ENCODE results near the gene LRP3.

The LRP3 gene

DNA sequence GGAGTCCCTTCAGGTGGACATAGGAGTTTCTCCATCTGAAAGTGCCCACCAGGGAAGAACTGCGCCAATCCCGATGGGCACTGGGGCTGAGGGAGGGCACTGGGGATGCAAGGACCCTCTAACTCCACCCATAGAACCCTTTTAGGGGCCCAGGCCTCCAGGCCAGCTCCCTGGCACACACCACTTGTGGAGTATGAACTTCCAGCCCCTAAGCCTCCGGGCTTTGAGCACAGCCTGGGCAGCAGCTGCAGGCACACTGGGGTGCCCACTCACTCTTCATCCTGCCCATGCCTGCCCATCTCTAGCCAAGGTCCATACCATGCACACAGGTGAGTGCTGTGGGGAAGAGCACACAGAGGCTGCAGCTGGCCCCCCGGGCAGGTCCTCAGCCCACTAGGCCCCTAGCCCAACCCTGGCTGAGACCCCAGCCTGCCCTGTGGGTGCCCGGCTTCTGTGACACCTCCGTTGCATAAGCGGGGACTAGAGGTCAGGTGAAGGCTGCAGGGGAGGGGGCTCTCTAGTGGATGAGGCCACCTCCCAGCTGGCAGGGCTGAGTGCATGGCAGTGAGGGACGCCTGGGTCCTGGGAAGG, 46.1 kb downstream of the LRP3 start:
- DNase-seq, result no peak

- no peak for DNase-seq
Measured at GRCh38 chr19:33241091-33241529, 47.0 kb downstream of the LRP3 start.

GRCh38 chr19:33241530-33242101, 47.5 kb downstream of the LRP3 start:
- DNase-seq, result peak; percentile 64

GRCh38 chr19:33242131-33242530, 48.0 kb downstream of the LRP3 start:
- DNase-seq, result no peak

DNA sequence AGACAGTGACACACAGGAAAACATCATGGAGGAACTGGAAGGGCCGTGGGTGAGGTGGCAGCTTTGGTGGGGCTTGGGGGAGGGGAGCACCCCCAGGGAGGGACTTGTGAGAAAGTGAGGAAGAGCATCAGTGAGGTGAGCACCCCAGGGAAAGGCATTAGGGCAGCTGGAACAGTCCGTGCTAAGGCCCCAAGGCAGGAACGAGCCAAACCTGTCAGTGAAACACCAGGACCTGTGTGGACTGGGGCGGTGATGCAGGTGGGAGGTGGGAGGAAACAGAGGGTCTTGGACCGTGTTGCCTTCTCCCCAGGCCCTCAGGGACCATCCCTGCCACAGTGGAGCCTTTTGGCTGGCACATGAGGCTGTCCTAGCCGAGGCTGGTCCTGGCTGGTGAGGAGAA, 48.8 kb downstream of the LRP3 start:
- DNase-seq, result no peak

DNA sequence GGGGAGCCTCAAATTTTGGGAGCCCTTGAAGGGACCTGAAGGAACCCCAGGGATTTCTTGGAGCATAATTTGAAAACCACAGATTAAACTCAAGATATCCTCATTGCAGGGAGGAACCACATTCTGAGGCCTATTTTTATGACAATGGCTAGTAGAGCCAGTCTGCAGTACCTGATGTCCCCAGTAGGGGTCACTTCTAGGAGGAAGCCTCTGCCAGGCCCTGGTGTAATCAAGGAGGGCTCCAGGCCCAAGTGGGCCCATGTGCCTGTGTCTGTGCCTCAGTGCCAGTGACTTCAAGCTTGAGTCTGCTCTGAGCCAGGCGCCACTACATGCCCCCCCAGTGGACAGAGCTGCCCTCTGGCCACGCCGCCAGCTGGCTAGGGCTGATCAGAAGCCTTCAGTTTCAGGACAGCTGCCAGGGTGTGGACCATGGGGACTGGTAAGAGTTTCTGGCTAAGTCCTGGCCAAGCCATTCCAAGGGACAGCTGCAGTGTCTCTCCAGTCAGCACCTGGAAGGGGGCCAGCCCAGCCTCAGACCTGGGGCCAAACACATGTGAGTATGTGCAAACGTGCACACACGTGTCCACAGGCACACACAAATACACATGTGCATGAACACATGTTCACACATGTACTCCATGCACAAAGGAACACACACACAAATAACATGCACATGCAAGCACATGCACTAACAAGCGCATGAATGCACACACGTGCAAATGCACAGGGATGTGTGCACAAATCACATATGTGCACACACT, 52.0 kb downstream of the LRP3 start:
- no peak for DNase-seq

- DNase-seq, result no peak
Measured at GRCh38 chr19:33246709-33247440, 52.7 kb downstream of the LRP3 start.

DNA sequence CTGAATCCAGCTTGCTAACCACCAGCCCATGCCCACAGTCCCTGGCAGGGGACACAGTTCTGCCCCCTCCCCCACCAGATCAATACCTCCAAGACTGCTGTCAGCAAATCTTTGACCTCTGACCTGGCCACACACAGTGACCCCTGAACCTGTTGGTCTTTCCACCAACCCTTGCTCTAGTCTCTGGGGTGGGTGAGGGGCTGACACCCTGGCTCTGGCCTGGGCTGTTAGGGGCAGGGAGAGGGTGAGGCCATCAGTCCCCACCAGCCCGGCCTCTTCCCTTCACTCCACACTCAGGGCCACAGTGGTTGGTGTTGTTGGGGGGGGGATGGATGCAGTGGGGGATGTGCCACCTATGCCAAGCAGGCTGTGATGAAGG, 53.3 kb downstream of the LRP3 start:
- no peak for DNase-seq

DNA sequence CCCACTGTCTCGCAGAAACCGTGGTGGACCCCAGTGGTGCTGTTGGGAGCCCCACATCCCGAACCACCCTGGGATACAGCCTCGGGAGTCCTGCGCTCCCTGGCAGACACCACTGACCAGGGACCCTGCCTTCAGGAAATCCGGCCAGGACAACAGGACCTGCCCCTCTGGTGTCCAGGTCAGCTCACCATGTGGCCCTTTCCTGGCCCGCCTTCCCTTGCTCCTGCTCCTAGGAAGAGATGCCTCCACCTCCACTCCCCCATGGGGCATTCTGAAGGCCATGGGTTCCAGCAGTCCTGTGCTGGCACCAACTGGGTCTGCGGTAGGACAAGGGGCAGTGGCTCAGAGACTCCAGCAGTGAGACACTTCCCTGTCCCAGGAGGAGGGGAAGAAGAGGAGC, 54.0 kb downstream of the LRP3 start:
- DNase-seq, result no peak

GRCh38 chr19:33248553-33248953, 54.4 kb downstream of the LRP3 start:
- no peak for DNase-seq

DNA sequence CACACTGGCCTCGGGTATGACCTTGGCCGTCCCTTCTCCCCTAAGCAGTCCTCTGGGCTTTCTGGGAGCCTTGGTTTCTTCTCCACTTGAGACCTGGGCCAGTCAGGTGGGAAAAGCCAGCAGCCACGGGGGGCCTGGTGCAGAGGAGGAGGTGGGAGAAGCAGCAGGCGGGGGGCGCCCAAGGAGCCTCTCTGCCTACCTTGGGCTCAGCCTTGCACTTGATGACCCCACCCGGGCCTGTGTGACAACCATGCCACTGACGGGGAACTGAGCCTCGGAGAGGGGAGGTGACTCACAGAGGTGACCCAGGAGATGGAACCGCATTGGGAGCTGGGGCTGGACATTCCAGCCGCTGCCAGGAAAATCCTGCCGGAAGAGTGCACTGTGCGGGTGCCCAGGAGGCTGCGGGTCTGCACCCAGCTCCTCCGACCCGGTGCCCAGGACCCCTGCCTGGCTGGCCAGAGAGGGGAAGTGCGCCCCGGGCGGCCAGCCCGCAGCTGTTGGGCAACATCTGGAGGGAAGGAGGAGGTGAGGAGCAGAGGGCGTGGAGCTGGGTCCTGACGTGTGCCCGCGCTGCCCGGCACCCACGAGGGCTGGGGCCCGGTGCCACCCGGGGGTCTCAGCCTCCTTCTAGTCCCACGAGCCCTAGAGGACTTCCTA, 55.0 kb downstream of the LRP3 start:
- DNase-seq, result no peak

- no peak for DNase-seq
Measured at GRCh38 chr19:33249740-33250366, 55.7 kb downstream of the LRP3 start.

DNA sequence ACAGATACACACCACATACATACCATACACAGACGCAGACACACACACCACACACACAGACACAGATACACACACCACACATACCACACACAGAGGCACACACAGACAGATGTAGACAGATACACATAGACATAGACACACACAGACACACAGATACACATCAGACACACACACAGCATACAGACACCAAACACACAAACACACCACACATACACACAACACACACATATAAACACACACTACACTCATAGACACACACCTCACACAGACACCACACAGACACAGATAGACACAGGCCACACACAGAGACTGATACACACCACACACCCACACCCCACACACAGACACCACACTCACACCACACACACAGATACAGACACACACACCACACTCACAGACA, 56.4 kb downstream of the LRP3 start:
- DNase-seq, result no peak

DNA sequence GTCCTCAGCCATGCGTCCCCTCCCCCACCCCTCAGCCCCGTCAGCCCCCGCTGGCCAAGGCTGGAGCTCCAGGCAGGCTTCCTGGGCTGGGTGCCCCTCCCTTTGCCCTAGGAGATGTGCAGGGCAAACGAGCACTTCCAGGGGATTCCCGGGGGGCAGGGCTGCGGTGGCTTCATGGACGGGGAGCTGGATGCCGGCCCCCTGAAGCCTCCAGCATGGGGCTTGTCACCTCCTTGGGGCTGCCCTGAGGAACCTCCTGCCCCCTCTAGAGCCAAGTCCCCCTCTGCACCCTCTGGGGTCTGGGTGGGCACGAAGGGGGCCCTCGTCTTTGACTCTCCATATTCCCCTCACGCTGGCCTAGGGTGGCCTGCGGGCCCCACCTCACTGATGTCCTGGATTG, 56.9 kb downstream of the LRP3 start:
- no peak for DNase-seq

DNA sequence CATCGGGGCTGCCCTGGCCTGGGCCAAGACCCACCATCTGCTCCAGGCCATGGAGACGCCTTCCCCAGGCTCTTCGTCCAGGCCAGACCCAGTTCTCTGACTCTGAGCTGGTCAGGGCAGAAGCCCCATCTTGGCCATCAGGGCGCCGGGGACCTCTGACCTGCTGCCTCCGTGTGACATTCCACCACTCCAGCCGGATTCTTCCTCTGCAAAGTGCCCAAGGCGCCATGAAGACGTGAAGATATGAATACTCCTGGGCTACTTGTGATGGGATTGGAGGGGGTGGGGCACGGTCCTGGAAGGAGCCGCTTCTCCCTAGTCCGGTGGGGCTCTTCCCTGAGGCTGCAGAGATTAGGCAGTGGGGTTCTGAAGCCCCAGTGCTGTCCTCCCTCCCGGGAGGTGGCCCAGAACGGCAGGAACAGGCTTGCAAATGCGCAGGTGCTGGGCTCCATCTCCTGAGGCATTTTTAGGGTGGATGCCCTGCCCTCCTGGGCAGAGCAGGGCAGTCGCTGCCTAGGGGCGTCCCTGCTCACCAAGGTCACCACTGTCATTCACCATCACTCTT, 57.5 kb downstream of the LRP3 start:
- DNase-seq, result no peak

- DNase-seq, result no peak
Measured at GRCh38 chr19:33252418-33252962, 58.4 kb downstream of the LRP3 start.

- no peak for DNase-seq
Measured at GRCh38 chr19:33252971-33253370, 58.8 kb downstream of the LRP3 start.

DNA sequence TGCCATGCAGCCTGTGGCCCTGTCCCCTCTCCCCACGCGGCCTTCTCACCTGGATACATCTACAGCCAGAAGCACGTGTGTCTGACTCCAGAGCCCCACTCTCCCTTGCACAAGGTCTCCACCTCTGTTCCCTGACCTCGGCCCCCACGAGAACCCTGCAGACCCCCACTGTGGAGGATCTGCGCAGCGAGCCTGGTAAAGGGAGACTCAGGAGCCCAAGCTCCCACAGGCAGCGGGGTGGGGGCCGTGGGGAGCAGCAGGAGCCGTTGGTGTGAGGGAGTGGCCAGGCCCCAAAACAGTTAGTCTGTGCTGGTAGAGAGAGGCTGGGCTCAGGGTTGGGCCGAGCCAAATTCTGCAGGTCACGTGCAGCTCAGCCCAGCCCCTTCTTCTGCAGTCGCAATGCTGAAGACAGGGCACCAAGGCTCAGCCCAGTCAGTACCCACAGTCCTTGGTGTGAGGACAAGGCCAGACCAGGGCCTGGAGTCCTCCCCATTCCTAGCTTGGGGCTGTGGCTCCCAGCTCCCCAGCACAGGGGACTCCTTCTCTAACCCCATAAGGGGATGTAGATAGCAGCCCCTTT, 60.2 kb downstream of the LRP3 start:
- DNase-seq, result no peak

- no peak for DNase-seq
Measured at GRCh38 chr19:33255781-33256180, 61.7 kb downstream of the LRP3 start.

DNA sequence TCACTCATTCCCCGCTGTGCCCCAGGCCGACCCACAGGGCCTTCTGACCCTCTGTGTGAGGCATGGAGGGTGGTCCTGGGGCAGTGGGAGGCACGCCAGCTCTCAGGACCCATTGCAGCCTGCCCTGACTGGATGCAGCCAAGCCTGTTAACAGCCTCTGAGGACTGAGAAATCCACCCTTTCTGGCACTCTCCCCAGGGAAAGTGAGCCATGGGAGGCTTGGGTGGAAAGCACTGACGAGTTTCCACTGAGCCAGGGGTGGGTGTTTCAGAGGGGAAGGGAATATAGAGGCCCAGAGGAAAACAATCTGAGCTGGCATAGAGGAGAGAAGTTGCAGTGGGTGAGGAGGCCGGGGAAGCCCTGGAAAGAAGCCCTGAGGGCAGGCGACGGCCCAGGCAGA, 62.1 kb downstream of the LRP3 start:
- no peak for DNase-seq

DNA sequence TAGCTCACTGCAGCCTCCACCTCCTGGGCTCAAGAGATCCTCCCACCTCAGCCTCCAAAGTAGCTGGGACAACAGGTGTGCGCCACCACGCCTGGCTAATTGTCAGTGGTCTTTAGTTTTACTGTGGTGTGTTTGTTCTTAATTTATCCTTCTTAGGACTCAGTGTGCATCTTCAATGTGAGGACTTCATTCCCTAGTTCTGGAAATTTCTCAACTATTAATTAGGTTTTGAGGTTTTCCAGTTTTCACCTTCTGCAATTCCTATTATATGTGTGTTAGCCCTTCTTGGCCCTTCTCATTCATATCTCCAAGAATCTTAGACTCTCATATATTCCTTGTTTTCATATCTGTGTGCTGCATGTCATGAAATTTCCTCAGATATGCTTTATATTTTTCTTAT, 63.7 kb downstream of the LRP3 start:
- no peak for DNase-seq

Data from CD4-positive, alpha-beta T cell treated with Interleukin-21 for 1 hour (primary cell).